Stimulated activated CD4-positive, alpha-beta T cell treated with anti-CD3 and anti-CD28 coated beads, Interleukin-4, amount 100 ng/mL, for 4 hours (primary cell): Measurements from ENCODE around the gene METRN.
"Not testable (repeated sequence)": the region's sequence is repeated elsewhere in the genome, so short reads cannot be mapped to it uniquely, and the experiment has no call there.

Source experiments
- DNase-seq, 2 experiments: peaks; one replicate each; pipeline ENCODE4 v3.0.0-alpha.2; 2020

The METRN gene

GRCh38 chr16:739560-740458 lies 24.9 kb downstream of the METRN start:
- DNase-seq = no peak

GRCh38 chr16:740459-740763 lies 25.5 kb downstream of the METRN start:
- DNase-seq = no peak

DNA sequence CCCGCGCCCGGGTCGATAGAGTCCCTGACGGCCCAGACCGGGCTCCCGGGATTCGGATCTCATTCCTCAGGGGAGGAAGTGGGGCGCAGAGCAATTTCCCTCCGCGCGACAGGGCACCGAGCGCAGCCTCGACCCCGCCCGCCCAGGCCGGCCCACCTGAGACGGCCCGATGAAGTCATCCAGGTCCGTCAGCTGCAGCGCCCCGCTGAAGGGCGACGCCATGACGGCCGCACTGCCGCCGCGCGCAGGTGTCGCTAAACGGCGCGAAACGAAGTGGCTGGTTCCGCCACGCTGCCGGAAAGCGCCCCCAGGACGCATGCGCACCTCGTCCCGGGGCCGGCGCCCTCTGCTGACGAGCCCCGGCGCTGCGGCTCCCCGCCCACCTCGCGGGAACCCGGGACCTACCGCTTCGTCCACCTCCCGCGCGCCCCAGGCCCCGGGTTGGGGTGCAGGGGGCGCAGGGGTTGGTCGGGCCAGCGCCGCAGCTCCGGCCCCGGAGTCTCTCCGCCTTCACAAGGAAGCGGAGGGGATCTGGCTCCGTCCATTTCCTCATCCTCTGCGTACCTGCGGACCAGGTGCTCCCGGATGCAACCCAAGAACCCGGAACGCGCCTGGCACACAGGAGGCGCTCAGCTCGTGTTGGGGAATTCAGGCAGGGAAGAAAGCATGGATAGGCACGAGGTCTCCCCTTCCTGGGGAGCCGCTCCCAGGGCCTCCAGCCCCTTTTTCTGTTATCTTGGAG lies 26.0 kb downstream of the METRN start, which contains the start of gene CIAO3:
CIAO3 (minus strand) TSS at position 234 of the 742 bp plus-strand sequence; CDS start at position 222, 12 bp downstream.
- peak; percentile 89 to 92 for DNase-seq

DNA sequence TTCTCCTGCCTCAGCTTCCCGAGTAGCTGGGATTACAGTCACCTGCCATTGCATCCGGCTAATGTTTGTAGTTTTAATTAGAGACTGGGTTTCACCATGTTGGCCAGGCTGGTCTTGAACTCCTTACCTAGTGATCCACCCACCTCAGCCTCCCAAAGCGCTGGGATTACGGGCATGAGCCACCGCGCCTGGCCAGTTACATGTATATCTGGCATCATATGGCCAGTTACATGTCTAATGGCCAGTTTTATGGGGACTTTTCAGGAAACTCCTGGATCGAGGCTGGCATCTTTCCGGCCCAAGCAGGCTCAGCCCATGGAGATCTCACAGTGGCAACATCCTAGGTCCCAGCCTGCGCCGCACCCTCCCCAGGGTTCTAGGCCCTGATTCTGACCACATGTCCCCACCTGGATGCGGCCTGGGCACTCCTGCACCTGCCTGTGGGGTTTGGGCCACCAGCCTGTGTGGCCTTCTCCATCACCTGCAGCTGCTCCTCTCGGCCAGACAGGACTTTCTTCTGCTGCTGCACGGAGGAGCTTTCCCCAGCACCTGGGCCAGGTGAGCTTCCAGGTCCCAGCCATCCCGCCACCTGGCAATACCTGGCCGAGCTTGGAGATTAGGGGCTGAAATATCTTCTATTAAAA lies 27.2 kb downstream of the METRN start:
- no peak for DNase-seq

GRCh38 chr16:742894-743293 lies 28.0 kb downstream of the METRN start:
- not testable (repeated sequence) for DNase-seq

- DNase-seq = no peak
Observed at GRCh38 chr16:743794-744500, 29.0 kb downstream of the METRN start.

GRCh38 chr16:745739-746138 lies 30.8 kb downstream of the METRN start:
- no peak for DNase-seq

GRCh38 chr16:746637-747036 lies 31.7 kb downstream of the METRN start:
- no peak for DNase-seq

DNA sequence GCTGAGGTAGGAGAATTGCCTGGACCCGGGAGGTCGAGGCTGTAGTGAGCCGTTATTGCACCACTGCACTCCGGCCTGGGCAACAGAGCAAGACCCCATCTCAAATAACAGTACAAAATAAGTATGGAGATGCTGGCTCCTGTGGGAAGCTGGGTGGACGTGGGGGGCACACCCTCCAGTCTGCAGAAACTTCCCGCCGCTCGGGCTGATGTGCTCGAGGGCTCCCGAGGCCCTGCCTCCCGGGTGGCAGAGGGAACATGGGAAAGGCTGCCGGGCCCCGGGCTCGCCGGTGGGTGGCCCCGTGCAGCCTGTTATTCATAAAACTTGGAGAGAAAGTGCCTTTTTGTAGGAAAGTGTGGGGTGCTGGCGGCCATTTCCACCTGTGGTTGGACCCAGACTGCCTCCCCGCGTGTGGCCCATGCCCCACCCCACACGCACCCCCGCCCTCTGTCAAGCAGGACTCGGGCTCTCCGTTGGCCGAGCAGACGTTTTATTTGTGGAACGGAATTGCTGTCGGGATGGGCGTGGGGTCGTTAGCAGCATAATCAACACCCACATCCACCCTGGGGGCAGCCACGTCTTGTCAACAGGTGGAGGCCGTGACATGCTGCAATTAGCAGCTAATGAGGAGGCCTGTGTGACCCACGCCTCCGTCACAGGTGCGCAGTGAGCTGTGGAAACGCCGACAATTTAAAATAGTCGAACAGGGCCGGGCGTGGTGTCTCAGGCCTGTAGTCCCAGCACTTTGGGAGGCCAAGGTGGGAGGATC lies 33.2 kb downstream of the METRN start:
- no peak for DNase-seq

GRCh38 chr16:749010-749409 lies 34.1 kb downstream of the METRN start:
- no peak for DNase-seq

DNA sequence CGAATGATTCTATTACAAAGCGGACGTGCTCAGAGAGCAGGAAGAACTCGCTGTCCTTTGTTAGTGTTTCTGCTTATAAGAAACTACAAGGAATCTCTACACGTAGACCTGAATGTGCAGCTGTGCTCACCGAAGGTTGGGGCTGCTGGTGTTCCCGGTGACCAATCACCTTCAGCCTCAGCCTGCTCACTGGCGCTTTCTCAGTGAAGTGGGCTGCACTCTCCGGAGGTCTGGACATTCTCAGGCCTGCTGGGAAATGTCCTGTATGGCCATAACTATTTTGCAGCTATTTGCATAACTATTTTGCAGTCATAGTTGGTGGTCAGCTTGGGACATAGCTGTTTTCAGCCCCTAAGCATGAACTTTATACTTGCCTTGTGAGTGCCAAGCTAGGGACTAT lies 35.6 kb downstream of the METRN start:
- DNase-seq = no peak

- no peak for DNase-seq
Observed at GRCh38 chr16:751152-752006, 36.5 kb downstream of the METRN start.

GRCh38 chr16:752007-752312 lies 37.0 kb downstream of the METRN start:
- no peak for DNase-seq

DNA sequence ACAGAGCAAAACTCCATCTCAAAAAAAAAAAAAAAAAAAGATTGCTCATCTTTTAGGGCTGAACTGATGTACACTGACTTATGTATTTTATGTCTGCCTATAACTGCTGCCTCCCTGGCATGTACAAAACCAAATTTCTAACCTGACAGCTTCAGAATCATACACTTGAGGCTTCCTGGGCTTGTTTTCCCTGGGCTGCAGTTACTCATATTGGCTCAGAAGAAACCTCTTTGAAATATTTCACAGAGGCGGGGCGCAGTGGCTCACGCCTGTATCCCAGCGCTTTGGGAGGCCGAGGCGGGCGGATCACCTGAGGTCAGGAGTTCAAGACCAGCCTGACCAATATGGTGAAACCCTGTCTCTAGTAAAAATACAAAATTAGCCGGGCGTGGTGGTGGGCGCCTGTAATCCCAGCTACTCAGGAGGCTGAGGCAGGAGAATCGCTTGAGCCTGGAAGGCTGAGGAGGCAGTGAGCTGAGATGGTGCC lies 39.2 kb downstream of the METRN start:
- not testable (repeated sequence) for DNase-seq

DNA sequence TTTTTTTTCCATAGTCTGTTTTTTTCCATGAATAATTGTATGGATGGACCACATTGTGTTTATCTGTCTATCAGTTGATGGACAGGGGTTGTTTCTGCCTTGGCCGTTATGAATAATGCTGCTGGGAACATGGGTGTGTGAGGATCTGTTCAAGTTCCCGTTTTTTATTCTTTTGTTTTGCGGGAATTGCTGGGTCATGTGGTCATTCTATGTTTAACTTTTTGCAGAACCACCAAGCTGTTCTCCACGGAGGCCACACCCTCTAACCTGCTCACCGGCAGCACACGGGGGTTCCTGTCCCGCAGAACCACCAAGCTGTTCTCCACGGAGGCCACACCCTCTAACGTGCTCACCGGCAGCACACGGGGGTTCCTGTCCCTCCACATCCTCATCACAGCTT lies 39.7 kb downstream of the METRN start:
- DNase-seq = no peak

DNA sequence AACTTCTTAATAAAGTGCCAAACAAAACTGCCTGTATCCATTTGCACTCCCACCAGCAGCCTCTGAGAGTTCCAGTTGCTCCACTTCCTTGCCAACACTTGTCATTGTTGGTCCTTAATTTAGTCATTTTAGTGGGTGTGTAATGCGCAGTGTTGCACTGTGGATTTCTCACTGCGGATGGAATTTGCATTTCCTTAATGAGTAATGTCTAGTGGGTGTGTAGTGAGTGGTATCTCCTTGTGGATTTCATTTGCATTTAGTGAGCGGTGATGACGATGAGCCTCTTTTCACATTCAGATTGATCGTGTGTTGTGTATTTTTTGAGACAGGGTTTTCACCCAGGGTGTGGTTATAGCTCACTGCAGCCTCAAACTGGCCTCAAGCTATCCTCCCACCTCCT lies 41.5 kb downstream of the METRN start:
- no peak for DNase-seq

DNA sequence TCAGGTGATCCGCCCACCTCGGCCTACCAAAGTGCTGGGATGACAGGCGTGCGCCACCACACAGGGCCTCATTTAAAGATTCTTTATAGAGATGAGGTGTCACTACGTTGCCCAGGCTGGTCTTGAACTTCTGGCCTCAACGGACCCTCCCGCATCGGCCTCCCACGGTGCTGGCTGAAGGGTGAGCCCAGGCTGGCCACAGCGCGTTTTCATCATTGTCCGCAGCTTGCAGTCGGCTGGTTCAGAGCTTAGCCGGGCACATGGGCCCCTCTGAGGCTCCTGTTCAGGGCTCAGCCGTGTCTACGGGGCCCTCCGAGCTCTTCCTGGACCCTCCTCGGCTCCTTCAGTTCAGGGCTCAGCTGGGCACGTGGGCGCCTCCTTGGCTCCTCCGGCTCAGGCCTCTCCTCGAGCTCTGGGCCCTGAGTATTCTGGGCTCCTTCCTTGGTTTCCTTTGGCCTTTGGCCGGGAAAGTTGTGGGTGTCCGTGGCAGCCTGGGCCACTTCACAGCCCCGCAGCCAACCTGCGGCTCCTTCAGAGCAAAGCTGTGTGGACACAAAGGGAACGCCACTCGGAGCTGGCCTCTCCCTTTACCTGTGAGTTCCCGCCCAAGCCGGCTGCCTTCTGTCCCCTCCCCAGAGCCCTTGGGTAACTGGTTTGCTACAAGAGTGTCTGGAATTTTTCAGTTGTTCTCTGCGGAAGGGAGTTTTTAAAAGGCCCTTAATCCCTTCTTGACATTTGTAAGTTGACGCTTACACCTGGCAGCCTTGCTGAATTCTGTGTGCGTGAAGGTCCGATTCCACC lies 44.4 kb downstream of the METRN start:
- no peak for DNase-seq

DNA sequence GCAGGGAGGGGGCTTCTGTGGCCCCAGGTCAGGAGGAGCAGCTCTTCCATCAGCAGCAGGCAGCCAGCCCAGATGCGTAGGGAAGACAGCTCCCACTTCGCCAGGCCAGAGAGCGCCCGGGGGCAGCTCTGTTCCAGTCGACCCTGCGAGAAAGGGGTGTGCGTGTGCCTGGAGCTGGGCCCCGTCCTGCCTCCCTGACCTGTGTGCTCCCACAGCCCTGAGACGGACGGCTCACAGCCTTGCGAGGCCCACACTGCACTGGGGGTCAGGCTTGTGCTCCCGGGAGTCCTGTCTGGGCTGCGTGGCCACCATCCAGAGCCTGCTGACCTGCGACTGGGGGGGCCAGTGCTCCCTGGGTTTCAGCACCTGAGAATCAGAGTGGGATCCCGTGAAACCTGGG lies 45.1 kb downstream of the METRN start:
- DNase-seq = no peak

DNA sequence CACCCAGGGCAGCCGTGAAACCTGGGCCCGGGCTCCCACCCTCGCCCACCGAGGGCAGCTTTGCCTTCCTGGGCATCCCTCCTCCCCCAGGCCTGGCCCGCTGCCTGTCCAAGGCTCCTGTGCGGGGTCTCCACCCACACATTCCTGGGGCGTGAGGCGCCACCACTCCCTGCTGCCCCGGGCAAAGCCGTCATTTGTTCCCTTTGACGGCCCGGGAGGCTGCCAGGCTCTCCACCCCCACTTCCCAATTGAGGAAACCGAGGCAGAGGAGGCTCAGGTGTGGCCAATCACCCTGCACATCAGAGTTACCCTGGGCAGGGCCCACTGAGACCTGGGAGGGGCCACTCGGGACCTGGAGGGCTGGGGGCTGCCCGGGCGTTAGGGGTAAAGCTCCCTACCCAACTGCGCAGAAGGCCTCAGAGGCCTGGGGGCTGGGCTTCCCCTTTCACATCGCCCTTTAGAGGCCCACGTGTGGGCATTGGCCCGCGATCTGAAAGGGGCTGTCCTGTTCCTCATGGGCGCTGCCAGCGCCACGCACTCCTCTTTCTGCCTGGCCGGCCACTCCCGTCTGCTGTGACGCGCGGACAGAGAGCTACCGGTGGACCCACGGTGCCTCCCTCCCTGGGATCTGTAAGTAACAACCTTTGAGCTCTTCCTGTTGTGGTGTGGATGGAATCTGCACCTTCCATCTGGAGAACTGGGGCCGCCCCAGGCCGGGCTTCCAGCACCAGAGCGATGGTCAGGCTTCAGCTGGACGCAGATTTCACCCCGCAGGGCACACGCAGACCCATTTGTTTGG lies 45.8 kb downstream of the METRN start, which contains the start of gene MSLN:
MSLN (plus strand) TSS at position 190 of the 799 bp plus-strand sequence. CDS start 1,947 bp downstream, outside the sequence.
- DNase-seq = no peak
